Measurements from ENCODE around the gene FAR1. TPM values are rescaled to one million over a fixed set of nuclear protein-coding genes. Genes with fewer than 3 reads are reported as not detected.

Gene FAR1
- total RNA-seq, 1 donor from 2014 or later: 139 TPM

DNA sequence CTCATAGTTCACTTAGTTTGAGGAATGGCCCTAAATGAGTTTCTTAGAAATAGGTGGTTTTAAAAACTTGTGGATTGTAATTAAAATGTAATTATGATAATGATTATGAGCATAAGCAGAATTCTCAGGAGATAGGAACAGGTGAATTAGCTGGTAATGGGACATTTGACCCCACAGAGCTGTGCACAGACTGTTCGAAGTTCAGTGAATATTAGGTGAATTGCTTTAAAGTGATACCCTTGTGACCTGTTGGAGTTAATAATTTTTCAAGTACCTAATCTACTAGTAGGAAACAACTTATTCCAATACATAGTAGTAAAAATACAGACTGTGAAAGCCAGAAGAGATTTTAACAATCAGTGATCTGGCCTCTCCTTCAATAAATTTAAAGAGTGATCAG lies 8.1 kb downstream of the FAR1 start:
- no peak overlapping the region for H3K27ac Mint-ChIP-seq
- no peaks in the 10 kb centered on the region for H3K4me1 Mint-ChIP-seq
- H4K20me1 ChIP-seq (ENCODE audit: low read depth): peaks cover 86% of the 10 kb centered on the region
- no peaks in the 10 kb centered on the region for H3K36me3 ChIP-seq
- peak overlapping the region; percentile 10 for H3K4me2 ChIP-seq
- H3K9me3 ChIP-seq (ENCODE audit: low read depth): no peaks in the 10 kb centered on the region
- peaks cover 4% of the 10 kb centered on the region for H3K9me3 Mint-ChIP-seq
- H3K27ac ChIP-seq: no peak overlapping the region
- peaks cover 25% of the 10 kb centered on the region for H3K36me3 Mint-ChIP-seq
- H3K4me3 Mint-ChIP-seq: no peak overlapping the region
- DNase-seq (ENCODE audit: low spot score): no peak
- no peaks in the 10 kb centered on the region for H3F3A ChIP-seq (ENCODE audit: low read depth)
- H3K79me2 ChIP-seq (ENCODE audit: low read depth): peaks cover 100% of the 10 kb centered on the region
- H3K4me3 ChIP-seq: no peak overlapping the region
- no peak for TF ChIP-seq EZH2 (IDR thresholded peaks at IDR 0.05)
- TF ChIP-seq, protein P1, sequence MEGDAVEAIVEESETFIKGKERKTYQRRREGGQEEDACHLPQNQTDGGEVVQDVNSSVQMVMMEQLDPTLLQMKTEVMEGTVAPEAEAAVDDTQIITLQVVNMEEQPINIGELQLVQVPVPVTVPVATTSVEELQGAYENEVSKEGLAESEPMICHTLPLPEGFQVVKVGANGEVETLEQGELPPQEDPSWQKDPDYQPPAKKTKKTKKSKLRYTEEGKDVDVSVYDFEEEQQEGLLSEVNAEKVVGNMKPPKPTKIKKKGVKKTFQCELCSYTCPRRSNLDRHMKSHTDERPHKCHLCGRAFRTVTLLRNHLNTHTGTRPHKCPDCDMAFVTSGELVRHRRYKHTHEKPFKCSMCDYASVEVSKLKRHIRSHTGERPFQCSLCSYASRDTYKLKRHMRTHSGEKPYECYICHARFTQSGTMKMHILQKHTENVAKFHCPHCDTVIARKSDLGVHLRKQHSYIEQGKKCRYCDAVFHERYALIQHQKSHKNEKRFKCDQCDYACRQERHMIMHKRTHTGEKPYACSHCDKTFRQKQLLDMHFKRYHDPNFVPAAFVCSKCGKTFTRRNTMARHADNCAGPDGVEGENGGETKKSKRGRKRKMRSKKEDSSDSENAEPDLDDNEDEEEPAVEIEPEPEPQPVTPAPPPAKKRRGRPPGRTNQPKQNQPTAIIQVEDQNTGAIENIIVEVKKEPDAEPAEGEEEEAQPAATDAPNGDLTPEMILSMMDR (IDR thresholded peaks at IDR 0.05): no peak
- no peak for TF ChIP-seq EZH2phosphoT487 (IDR thresholded peaks at IDR 0.05)
- H3K27me3 Mint-ChIP-seq (ENCODE audit: insufficient read depth, low read depth): no peaks in the 10 kb centered on the region
- no peaks in the 10 kb centered on the region for H3K27me3 ChIP-seq
- H3K9ac ChIP-seq: no peak overlapping the region
- peaks cover 33% of the 10 kb centered on the region for H3K4me1 ChIP-seq
- H2AFZ ChIP-seq (replicated peaks): no peak overlapping the region

DNA sequence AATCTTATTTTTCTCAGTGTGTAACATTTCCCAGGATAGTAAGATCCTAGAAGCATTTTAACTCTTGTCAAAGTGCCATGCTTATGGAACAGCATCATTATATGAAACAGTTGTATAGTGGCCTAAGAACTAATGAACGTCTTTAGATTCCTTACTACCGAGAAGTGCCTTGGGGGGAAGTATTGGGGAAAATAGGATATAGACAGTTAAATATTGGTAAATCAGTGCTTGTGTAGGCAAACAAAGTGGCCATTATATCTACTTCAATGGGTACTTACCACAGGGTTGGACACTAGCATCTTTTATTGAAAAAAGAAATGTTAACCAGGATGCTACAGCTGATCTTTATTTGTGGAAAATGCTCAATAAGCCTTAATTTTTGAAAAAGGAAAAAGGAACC lies 11.3 kb downstream of the FAR1 start:
- Mint-ChIP-seq H3K27ac (no peak overlapping the region), H3K27me3 (ENCODE audit: insufficient read depth, low read depth) (no peaks in the 10 kb centered on the region), H3K4me3 (no peak overlapping the region), H3K9me3 (peaks cover 4% of the 10 kb centered on the region), H3K36me3 (peaks cover 14% of the 10 kb centered on the region), H3K4me1 (no peaks in the 10 kb centered on the region)
- Histone ChIP-seq H4K20me1 (ENCODE audit: low read depth) (peaks cover 90% of the 10 kb centered on the region), H3K9me3 (ENCODE audit: low read depth) (no peaks in the 10 kb centered on the region), H3K79me2 (ENCODE audit: low read depth) (peaks cover 100% of the 10 kb centered on the region), H3K4me1 (peaks cover 30% of the 10 kb centered on the region), H3K27ac (no peak overlapping the region), H2AFZ (replicated peaks) (no peak overlapping the region), H3K4me2 (no peak overlapping the region), H3K27me3 (no peaks in the 10 kb centered on the region), H3K9ac (no peak overlapping the region), H3K36me3 (no peaks in the 10 kb centered on the region), H3K4me3 (no peak overlapping the region), H3F3A (ENCODE audit: low read depth) (no peaks in the 10 kb centered on the region)
- DNase-seq (ENCODE audit: low spot score): no peak
- TF ChIP-seq EZH2phosphoT487 (IDR thresholded peaks at IDR 0.05) (no peak), EZH2 (IDR thresholded peaks at IDR 0.05) (no peak)
- TF ChIP-seq, protein P1 (IDR thresholded peaks at IDR 0.05): no peak

DNA sequence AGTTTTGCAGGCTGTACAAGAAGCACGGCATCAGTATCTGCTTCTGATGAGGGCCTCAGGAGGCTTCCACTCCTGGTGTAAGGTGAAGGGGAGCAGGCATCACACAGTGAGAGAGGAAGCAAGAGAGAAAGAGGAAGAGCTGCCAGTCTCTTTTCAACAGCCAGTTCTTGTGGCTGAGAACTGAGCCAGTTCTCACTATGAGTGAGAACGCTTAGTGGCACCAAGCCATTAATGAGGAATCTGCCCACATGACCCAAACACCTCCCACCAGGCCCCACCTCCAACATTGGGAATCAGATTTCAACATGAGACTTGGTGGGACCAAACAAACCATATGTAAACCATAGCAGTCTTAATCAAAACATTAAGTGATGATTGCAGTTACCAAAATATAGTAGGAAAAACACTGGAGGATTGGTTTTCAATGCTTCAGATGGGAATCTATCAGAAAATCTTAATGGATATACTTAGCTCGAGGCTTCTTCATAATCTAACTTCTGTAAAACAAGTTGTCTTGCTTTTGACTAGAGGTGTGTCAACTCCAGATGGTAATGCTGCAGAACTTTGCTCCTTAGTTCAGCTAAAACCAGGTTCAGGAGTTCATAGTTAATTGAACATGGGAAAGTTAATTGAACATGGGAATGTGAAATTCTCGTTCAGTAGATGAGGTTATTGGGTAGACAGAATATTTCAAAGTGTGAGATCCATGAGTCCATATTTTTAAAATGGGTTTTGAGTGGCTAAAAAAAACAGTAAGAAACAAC lies 12.2 kb downstream of the FAR1 start:
- Mint-ChIP-seq H3K4me1 (no peaks in the 10 kb centered on the region), H3K36me3 (peaks cover 14% of the 10 kb centered on the region), H3K4me3 (no peak overlapping the region), H3K9me3 (peaks cover 4% of the 10 kb centered on the region), H3K27me3 (ENCODE audit: insufficient read depth, low read depth) (no peaks in the 10 kb centered on the region), H3K27ac (no peak overlapping the region)
- Histone ChIP-seq H3K4me3 (no peak overlapping the region), H4K20me1 (ENCODE audit: low read depth) (peaks cover 90% of the 10 kb centered on the region), H3K9me3 (ENCODE audit: low read depth) (no peaks in the 10 kb centered on the region), H3K79me2 (ENCODE audit: low read depth) (peaks cover 100% of the 10 kb centered on the region), H3K4me1 (peaks cover 33% of the 10 kb centered on the region), H3K36me3 (no peaks in the 10 kb centered on the region), H3F3A (ENCODE audit: low read depth) (no peaks in the 10 kb centered on the region), H3K27me3 (no peaks in the 10 kb centered on the region), H2AFZ (replicated peaks) (no peak overlapping the region), H3K4me2 (no peak overlapping the region), H3K27ac (no peak overlapping the region), H3K9ac (no peak overlapping the region)
- TF ChIP-seq, protein P1 (IDR thresholded peaks at IDR 0.05): no peak
- no peak for TF ChIP-seq EZH2 (IDR thresholded peaks at IDR 0.05)
- TF ChIP-seq EZH2phosphoT487 (IDR thresholded peaks at IDR 0.05): no peak
- DNase-seq (ENCODE audit: low spot score): no peak
